Omental fat pad (tissue), 4 donors: Measurements from ENCODE around the gene LENG1. TPM values are rescaled to one million over a fixed set of nuclear protein-coding genes. Genes with fewer than 3 reads are reported as not detected.
"Not testable (repeated sequence)": the region's sequence is repeated elsewhere in the genome, so short reads cannot be mapped to it uniquely, and the experiment has no call there.

ENCODE experiments used
- ATAC-seq: fragments of 150-250 bp; one replicate; pipeline ENCODE4 v1.9.1; 2016; ENCODE audit warnings: mild to moderate bottlenecking, moderate library complexity; ENCODE audit not compliant: low FRiP score
- DNase-seq: peaks from one replicate; pipeline ENCODE4 v3.0.0-alpha.2; 2019; ENCODE audit warnings: low spot score
- total RNA-seq, 4 donors: library from RNA; depleted of rRNA; stranded (reverse); fragments of >200 nt; gene quantifications; one replicate each; pipeline ENCODE4 v1.1.0, GENCODE V29; 2016
- TF ChIP-seq, protein P1 (sequence below), 3 donors: fragments of 450-650 bp; IDR thresholded peaks; one replicate each; pipeline ENCODE4 v1.5.1; 2016 to 2017; ENCODE audit warnings: antibody characterized with exemption in 3 of 3, mild to moderate bottlenecking in 3 of 3, moderate library complexity in 2 of 3

The LENG1 gene
- total RNA-seq, 4 donors from 2014 or later, result 5.3 to 12.3 (median 7.4) TPM

GRCh38 chr19:54188215-54188871, 28.8 kb upstream of the LENG1 start:
- DNase-seq, result no peak
- TF ChIP-seq, protein P1, sequence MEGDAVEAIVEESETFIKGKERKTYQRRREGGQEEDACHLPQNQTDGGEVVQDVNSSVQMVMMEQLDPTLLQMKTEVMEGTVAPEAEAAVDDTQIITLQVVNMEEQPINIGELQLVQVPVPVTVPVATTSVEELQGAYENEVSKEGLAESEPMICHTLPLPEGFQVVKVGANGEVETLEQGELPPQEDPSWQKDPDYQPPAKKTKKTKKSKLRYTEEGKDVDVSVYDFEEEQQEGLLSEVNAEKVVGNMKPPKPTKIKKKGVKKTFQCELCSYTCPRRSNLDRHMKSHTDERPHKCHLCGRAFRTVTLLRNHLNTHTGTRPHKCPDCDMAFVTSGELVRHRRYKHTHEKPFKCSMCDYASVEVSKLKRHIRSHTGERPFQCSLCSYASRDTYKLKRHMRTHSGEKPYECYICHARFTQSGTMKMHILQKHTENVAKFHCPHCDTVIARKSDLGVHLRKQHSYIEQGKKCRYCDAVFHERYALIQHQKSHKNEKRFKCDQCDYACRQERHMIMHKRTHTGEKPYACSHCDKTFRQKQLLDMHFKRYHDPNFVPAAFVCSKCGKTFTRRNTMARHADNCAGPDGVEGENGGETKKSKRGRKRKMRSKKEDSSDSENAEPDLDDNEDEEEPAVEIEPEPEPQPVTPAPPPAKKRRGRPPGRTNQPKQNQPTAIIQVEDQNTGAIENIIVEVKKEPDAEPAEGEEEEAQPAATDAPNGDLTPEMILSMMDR (IDR thresholded peaks at IDR 0.05), result no peak

DNA sequence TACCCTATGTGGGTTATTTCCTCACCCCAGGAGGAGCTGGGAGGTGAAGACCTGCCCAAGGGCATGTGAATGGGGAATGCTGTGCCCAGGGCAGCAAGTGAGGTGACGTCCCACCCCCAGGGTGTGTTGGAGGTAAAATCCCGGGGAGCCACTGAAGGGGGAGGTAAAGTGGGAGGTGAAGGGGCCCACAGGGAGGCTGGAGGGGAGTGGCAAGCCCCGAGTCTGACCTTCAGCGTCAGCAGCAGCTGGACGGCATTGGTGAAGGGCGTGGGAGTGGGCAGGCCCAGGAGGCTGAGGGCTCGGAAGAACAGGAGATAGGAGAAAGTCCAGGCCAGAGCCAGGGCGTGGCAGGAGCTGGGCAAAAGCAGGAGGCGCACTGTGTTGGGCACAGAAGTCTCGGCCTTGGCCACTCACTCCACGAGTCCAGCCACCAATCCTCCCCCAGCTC, 27.4 kb upstream of the LENG1 start:
- TF ChIP-seq, protein P1 (IDR thresholded peaks at IDR 0.05), result no peak
- no peak for DNase-seq
- ATAC-seq, result no peak

More at GRCh38 chr19:54188215-54188871, 28.8 kb upstream of the LENG1 start:
- ATAC-seq, result no peak

GRCh38 chr19:54186351-54186750, 26.8 kb upstream of the LENG1 start:
- DNase-seq (no peak), ATAC-seq (no peak)
- TF ChIP-seq, protein P1 (IDR thresholded peaks at IDR 0.05), result no peak

DNA sequence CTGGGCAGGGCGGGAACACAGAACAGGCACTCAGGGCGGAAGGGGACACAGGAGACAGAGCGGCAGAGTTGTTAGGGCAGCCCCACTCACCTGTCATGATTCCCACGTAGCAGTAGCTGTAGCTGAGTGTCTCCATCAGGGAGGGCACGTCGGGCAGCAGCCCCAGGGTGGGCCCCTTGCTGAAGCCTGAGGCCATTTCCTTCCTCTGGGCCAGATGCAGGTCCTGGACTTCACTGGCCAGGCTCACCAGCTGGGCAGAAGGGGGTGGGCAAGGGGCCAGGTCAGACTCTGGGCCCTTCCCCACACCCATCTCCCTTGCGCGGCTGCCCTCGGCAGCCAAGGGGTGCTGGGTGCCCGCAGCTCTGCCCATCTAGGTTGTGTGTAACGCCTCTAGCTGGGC, 23.9 kb upstream of the LENG1 start:
- TF ChIP-seq, protein P1 (IDR thresholded peaks at IDR 0.05), result no peak
- ATAC-seq, result no peak
- DNase-seq, result no peak

GRCh38 chr19:54181894-54182293, 22.4 kb upstream of the LENG1 start:
- ATAC-seq, DNase-seq: not testable (repeated sequence)

- ATAC-seq (no peak), DNase-seq (no peak)
- TF ChIP-seq, protein P1 (IDR thresholded peaks at IDR 0.05), result no peak
Measured at GRCh38 chr19:54180691-54181091, 21.2 kb upstream of the LENG1 start.

DNA sequence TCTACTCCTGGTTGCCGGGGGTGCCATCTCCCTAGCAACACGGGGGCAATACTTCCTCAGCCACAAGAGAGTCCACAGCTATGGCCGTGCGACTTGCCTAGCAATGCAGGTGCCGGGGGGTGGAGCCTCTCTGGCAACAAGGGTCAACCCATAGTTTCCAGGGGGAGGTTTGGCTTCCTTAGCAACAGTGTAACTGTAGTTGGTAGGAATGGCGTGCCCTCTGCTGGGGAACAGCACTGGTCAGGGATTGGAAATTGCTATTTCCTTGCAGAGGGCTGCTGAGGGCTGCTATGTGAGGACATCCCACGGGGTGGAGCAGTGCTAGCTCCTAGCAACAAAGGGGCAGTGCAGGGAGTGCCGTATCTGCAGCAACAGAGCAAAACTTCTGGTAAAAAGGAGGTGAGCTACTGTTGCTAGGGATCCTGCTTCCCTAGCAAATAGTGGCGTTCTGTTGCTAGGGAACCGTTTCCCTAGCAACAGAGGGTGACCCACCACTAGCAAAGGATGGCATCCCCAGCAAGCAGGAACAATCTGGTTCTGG, 20.5 kb upstream of the LENG1 start:
- TF ChIP-seq, protein P1 (IDR thresholded peaks at IDR 0.05), result no peak
- ATAC-seq, result no peak
- no peak for DNase-seq
